WERI-Rb-1 (cell line): ENCODE data around the gene DGCR2.

ENCODE experiments used
- DNase-seq: peaks from one replicate; pipeline ENCODE4 v3.0.0-alpha.2; 2020
- H3K27ac ChIP-seq: fragments of 250-450 bp; sonication (Bioruptor Pico); 2 replicates; pipeline ENCODE4 v1.5.1; 2020; ENCODE audit warnings: mild to moderate bottlenecking, moderate library complexity
- H3K27me3 ChIP-seq: fragments of 250-450 bp; sonication (Bioruptor Pico); 2 replicates; pipeline ENCODE4 v1.5.1; 2021; ENCODE audit warnings: mild to moderate bottlenecking, low read depth, moderate library complexity; ENCODE audit not compliant: insufficient read depth, severe bottlenecking
- H3K36me3 ChIP-seq: fragments of 250-450 bp; sonication (Bioruptor Pico); 2 replicates; pipeline ENCODE4 v1.5.1; 2020; ENCODE audit warnings: mild to moderate bottlenecking, moderate library complexity
- H3K4me3 ChIP-seq: 2 replicates; pipeline ENCODE4 v1.5.1; 2011; ENCODE audit warnings: low read depth, mild to moderate bottlenecking, control low read depth, low read length
- H3K9me3 ChIP-seq: fragments of 250-450 bp; sonication (Bioruptor Pico); 2 replicates; pipeline ENCODE4 v1.5.1; 2021; ENCODE audit warnings: mild to moderate bottlenecking, moderate library complexity; ENCODE audit not compliant: severe bottlenecking
- CTCF ChIP-seq: IDR thresholded peaks from 2 replicates; pipeline ENCODE4 v1.5.1; 2011; ENCODE audit warnings: low read depth, mild to moderate bottlenecking, control low read depth, inconsistent platforms, low read length

The DGCR2 gene

GRCh38 chr22:19106886-19107729 lies 15.1 kb downstream of the DGCR2 start:
- TF ChIP-seq CTCF = no peak
- no peaks in the 10 kb centered on the region for H3K9me3 ChIP-seq
- no peak overlapping the region for H3K27ac ChIP-seq
- no peak for DNase-seq
- no peaks in the 10 kb centered on the region for H3K27me3 ChIP-seq
- H3K36me3 ChIP-seq = no peaks in the 10 kb centered on the region
- no peak overlapping the region for H3K4me3 ChIP-seq

- peak; percentile 72 for TF ChIP-seq CTCF
- H3K36me3 ChIP-seq = no peaks in the 10 kb centered on the region
- H3K27me3 ChIP-seq = no peaks in the 10 kb centered on the region
- no peak for DNase-seq
- H3K27ac ChIP-seq = no peak overlapping the region
- no peak overlapping the region for H3K4me3 ChIP-seq
- no peaks in the 10 kb centered on the region for H3K9me3 ChIP-seq
These were observed 16.1 kb downstream of the DGCR2 start for GRCh38 chr22:19105867-19106802.

GRCh38 chr22:19105456-19105855 lies 16.8 kb downstream of the DGCR2 start:
- Histone ChIP-seq H3K27me3 (no peaks in the 10 kb centered on the region), H3K9me3 (no peaks in the 10 kb centered on the region), H3K4me3 (no peak overlapping the region), H3K36me3 (no peaks in the 10 kb centered on the region), H3K27ac (no peak overlapping the region)
- TF ChIP-seq CTCF = no peak
- DNase-seq = no peak

GRCh38 chr22:19103880-19104821 lies 18.1 kb downstream of the DGCR2 start:
- Histone ChIP-seq H3K27me3 (no peaks in the 10 kb centered on the region), H3K36me3 (no peaks in the 10 kb centered on the region; the same call in 1 of the 2 replicates), H3K27ac (no peak overlapping the region), H3K4me3 (no peak overlapping the region), H3K9me3 (no peaks in the 10 kb centered on the region)
- DNase-seq = no peak
- TF ChIP-seq CTCF = no peak

GRCh38 chr22:19098157-19098556 lies 24.1 kb downstream of the DGCR2 start:
- no peak for TF ChIP-seq CTCF
- DNase-seq = no peak

More at GRCh38 chr22:19098157-19098556, 24.1 kb downstream of the DGCR2 start:
- Histone ChIP-seq H3K27ac (no peak overlapping the region), H3K4me3 (no peak overlapping the region), H3K36me3 (peaks cover 5% of the 10 kb centered on the region; the same call in 1 of the 2 replicates), H3K27me3 (no peaks in the 10 kb centered on the region), H3K9me3 (no peaks in the 10 kb centered on the region)
